Naive thymus-derived CD4-positive, alpha-beta T cell (primary cell): Measurements from ENCODE around the gene OTOP2. TPM values are rescaled to one million over a fixed set of nuclear protein-coding genes. Genes with fewer than 3 reads are reported as not detected.
A peak's percentile ranks its signal among the peaks of the same experiment; 100 is the strongest.
"Not testable (repeated sequence)": the region's sequence is repeated elsewhere in the genome, so short reads cannot be mapped to it uniquely, and the experiment has no call there.

Source experiments
- ATAC-seq: fragments of 150-1000 bp; cut with Tn5 transposase; 2 replicates; pipeline ENCODE4 v1.10.0; 2021; ENCODE audit warnings: mild to moderate bottlenecking, moderate library complexity
- CTCF ChIA-PET: fragments of 350-600 bp; sonication (Branson Sonifier 250); formaldehyde crosslinking; loops from one replicate; lab custom pipeline; 2021; ENCODE audit warnings: antibody characterized with exemption; lab: Charles Lee
- POLR2A ChIA-PET: fragments of 350-600 bp; sonication (Branson Sonifier 250); formaldehyde crosslinking; loops from one replicate; lab custom pipeline; 2021; ENCODE audit warnings: antibody characterized with exemption, inconsistent platforms; lab: Charles Lee
- DNase-seq, 9 donors: peaks; one replicate each; pipeline versions ENCODE4 v3.0.0 to v3.0.0-alpha.2; 2020 to 2022; ENCODE audit warnings: mixed read lengths in 1 of 9
- H3K27ac ChIP-seq: one replicate; pipeline ENCODE4 v1.7.0; 2013; ENCODE audit warnings: mild to moderate bottlenecking, low read depth, low read length, moderate library complexity
- H3K27me3 ChIP-seq, 2 donors: one replicate each; pipeline ENCODE4 v1.7.0; 2013; ENCODE audit warnings: low read length in 2 of 2, mild to moderate bottlenecking in 2 of 2, moderate library complexity in 2 of 2; ENCODE audit not compliant: control insufficient read depth in 2 of 2, insufficient read depth in 2 of 2
- H3K36me3 ChIP-seq, 3 experiments: 1 replicate in 2 of 3; 2 replicates in 1 of 3; pipeline ENCODE4 v1.7.0; 2013; ENCODE audit warnings: low read length in 3 of 3, mild to moderate bottlenecking in 3 of 3, moderate library complexity in 1 of 3; ENCODE audit not compliant: insufficient read depth in 3 of 3, control insufficient read depth in 2 of 3
- H3K4me1 ChIP-seq, 2 donors: one replicate each; pipeline ENCODE4 v1.7.0; 2013; ENCODE audit warnings: low read length in 2 of 2, mild to moderate bottlenecking in 2 of 2, moderate library complexity in 1 of 2; ENCODE audit not compliant: control insufficient read depth in 2 of 2, insufficient read depth in 2 of 2
- H3K4me3 ChIP-seq: 2 replicates; pipeline ENCODE4 v1.7.0; 2013; ENCODE audit warnings: mild to moderate bottlenecking, low read length
- H3K9me3 ChIP-seq, 3 experiments: 1 replicate in 2 of 3; 2 replicates in 1 of 3; pipeline ENCODE4 v1.7.0; 2013; ENCODE audit warnings: low read length in 3 of 3; ENCODE audit not compliant: control insufficient read depth in 2 of 3
- H3K27ac Mint-ChIP-seq, 9 donors: one replicate each; pipeline ENCODE4 v1.8.0; 2020 to 2022; ENCODE audit warnings: mixed read lengths in 9 of 9, mild to moderate bottlenecking in 8 of 9, moderate library complexity in 5 of 9, inconsistent platforms in 2 of 9
- H3K27me3 Mint-ChIP-seq, 5 donors: one replicate each; pipeline ENCODE4 v1.8.0; 2021 to 2022; ENCODE audit warnings: mixed read lengths in 5 of 5, mild to moderate bottlenecking in 1 of 5
- H3K36me3 Mint-ChIP-seq, 5 donors: one replicate each; pipeline ENCODE4 v1.8.0; 2020 to 2022; ENCODE audit warnings: mixed read lengths in 5 of 5, mild to moderate bottlenecking in 3 of 5, inconsistent platforms in 1 of 5
- H3K4me1 Mint-ChIP-seq, 7 donors: one replicate each; pipeline ENCODE4 v1.8.0; 2020 to 2022; ENCODE audit warnings: mixed read lengths in 7 of 7, mild to moderate bottlenecking in 3 of 7, inconsistent platforms in 1 of 7
- H3K4me3 Mint-ChIP-seq, 10 donors: one replicate each; pipeline ENCODE4 v1.8.0; 2020 to 2022; ENCODE audit warnings: mild to moderate bottlenecking in 10 of 10, mixed read lengths in 10 of 10, moderate library complexity in 6 of 10, inconsistent platforms in 2 of 10
- H3K9me3 Mint-ChIP-seq, 11 donors: one replicate each; pipeline ENCODE4 v1.8.0; 2020 to 2022; ENCODE audit warnings: mixed read lengths in 11 of 11, mild to moderate bottlenecking in 4 of 11, inconsistent platforms in 1 of 11, moderate library complexity in 1 of 11
- intact Hi-C, 2 donors: fragments of 100-400 bp; cut with micrococcal nuclease; formaldehyde crosslinking; loops; one replicate each; pipeline ENCODE4 v1.15.1; 2023
- polyA plus RNA-seq, 2 donors: library from polyadenylated mRNA; unstranded; fragments of 300-500 nt; fragmentation: Illumina TruSeq; gene quantifications; one replicate each; pipeline ENCODE4 v1.2.3, GENCODE V29; 2021
- total RNA-seq, 6 experiments: library from RNA in 5 of 6; stranded (reverse) in 5 of 6; gene quantifications; 1 replicate in 5 of 6; 2 replicates in 1 of 6; pipeline ENCODE4 v1.2.3 and lab custom pipeline; 2021 to 2026

The OTOP2 gene
- total and polyA plus RNA-seq, 7 experiments from 2014 or later = not detected

- Histone ChIP-seq H3K4me3 (no peak overlapping the region), H3K4me1 (peaks cover 14 to 16% of the 10 kb centered on the region in 2 donors), H3K9me3 (no peaks in the 10 kb centered on the region), H3K27me3 (no peaks in the 10 kb centered on the region), H3K36me3 (no peaks in the 10 kb centered on the region), H3K27ac (no peak overlapping the region)
- no peaks in the 10 kb centered on the region for H3K36me3 Mint-ChIP-seq
- no peaks in the 10 kb centered on the region for H3K9me3 Mint-ChIP-seq
- peak overlapping the region in 5 of 10 donors; percentile 12 to 51 (median 25) for H3K4me3 Mint-ChIP-seq
- POLR2A ChIA-PET = interaction anchor here (0.9 to 2.1 kb wide), 4 partner anchors 20 to 55 kb away, joined by 3 to 5 read pairs (median 3); partner anchors contain the start of gene MRPL58
- peaks cover 0 to 20% (median 15%) of the 10 kb centered on the region in 7 donors for H3K4me1 Mint-ChIP-seq
- peak overlapping the region in 2 of 9 donors; percentile 21 to 69 for H3K27ac Mint-ChIP-seq
- intact Hi-C loops = loop anchor here in 1 of 2 donors (10.0 kb wide), 1 partner anchor 285 kb away; the partner anchor contains the start of genes GGA3 and MRPS7
- ATAC-seq (no peak), DNase-seq (no peak)
- H3K27me3 Mint-ChIP-seq = peaks cover 0 to 53% (median 0%) of the 10 kb centered on the region in 5 donors
- CTCF ChIA-PET = no interaction called here
Measured at GRCh38 chr17:74979408-74980146, 55.5 kb downstream of the OTOP2 start.

- ATAC-seq (peak; percentile 23), DNase-seq (no peak)
- Mint-ChIP-seq H3K4me1 (peaks cover 0 to 20% (median 16%) of the 10 kb centered on the region in 7 donors), H3K4me3 (peak overlapping the region; percentile 85 to 95 (median 92)), H3K9me3 (no peaks in the 10 kb centered on the region), H3K36me3 (no peaks in the 10 kb centered on the region), H3K27me3 (peaks cover 0 to 53% (median 0%) of the 10 kb centered on the region in 5 donors), H3K27ac (peak overlapping the region; percentile 64 to 96 (median 87))
- ChIA-PET POLR2A (interaction anchor here (2.1 kb wide), 1 partner anchor 30 kb away, joined by 5 read pairs; the partner anchor contains the start of gene MRPL58), CTCF (no interaction called here)
- no peaks in the 10 kb centered on the region for H3K9me3 ChIP-seq
- H3K4me1 ChIP-seq = peaks cover 14 to 16% of the 10 kb centered on the region in 2 donors
- peak overlapping the region; percentile 65 for H3K27ac ChIP-seq
- H3K4me3 ChIP-seq = peak overlapping the region; percentile 77
- intact Hi-C loops = loop anchor here in 1 of 2 donors (10.0 kb wide), 1 partner anchor 283 kb away; the partner anchor contains the start of genes GGA3 and MRPS7
- no peaks in the 10 kb centered on the region for H3K27me3 ChIP-seq
- H3K36me3 ChIP-seq = no peaks in the 10 kb centered on the region
Measured at GRCh38 chr17:74981318-74981978, 57.4 kb downstream of the OTOP2 start.

GRCh38 chr17:74981979-74982662 is 58.0 kb downstream of the OTOP2 start:
- ATAC-seq = peak; percentile 97
- Mint-ChIP-seq H3K36me3 (no peaks in the 10 kb centered on the region), H3K4me3 (peak overlapping the region; percentile 85 to 95 (median 92)), H3K9me3 (no peaks in the 10 kb centered on the region), H3K4me1 (peaks cover 3 to 27% (median 23%) of the 10 kb centered on the region in 7 donors), H3K27ac (peak overlapping the region; percentile 64 to 96 (median 87)), H3K27me3 (peaks cover 0 to 57% (median 0%) of the 10 kb centered on the region in 5 donors)
- POLR2A ChIA-PET = interaction anchor here (0.6 to 1.5 kb wide), 7 partner anchors 10 to 86 kb away, joined by 3 to 9 read pairs (median 3); partner anchors contain the start of genes HID1 and MRPL58
- Histone ChIP-seq H3K27ac (peak overlapping the region; percentile 65), H3K4me3 (peak overlapping the region; percentile 77), H3K36me3 (no peaks in the 10 kb centered on the region), H3K9me3 (no peaks in the 10 kb centered on the region), H3K4me1 (peaks cover 18 to 20% of the 10 kb centered on the region in 2 donors), H3K27me3 (no peaks in the 10 kb centered on the region)
- intact Hi-C loops = loop anchor here in 1 of 2 donors (1.0 to 10.0 kb wide), 7 partner anchors 10 to 283 kb away; partner anchors contain the start of genes GGA3, HID1, KCTD2 and MRPL58
- peak; percentile 67 to 85 (median 83) for DNase-seq
- CTCF ChIA-PET = interaction anchor here (1.2 kb wide), 1 partner anchor 31 kb away, joined by 3 read pairs; no protein-coding TSS in a partner anchor

- H3K27ac Mint-ChIP-seq = peak overlapping the region in 8 of 9 donors; percentile 28 to 96 (median 88)
- CTCF ChIA-PET = interaction anchor here (1.2 to 3.6 kb wide), 2 partner anchors 21 to 30 kb away, joined by 3 to 15 read pairs; no protein-coding TSS in a partner anchor
- intact Hi-C loops = loop anchor here in 1 of 2 donors (1.0 to 10.0 kb wide), 7 partner anchors 10 to 282 kb away; partner anchors contain the start of genes GGA3, HID1, KCTD2 and MRPL58
- ATAC-seq, H3K36me3 Mint-ChIP-seq, DNase-seq, H3K9me3 Mint-ChIP-seq, H3K27me3 ChIP-seq, H3K9me3 ChIP-seq, H3K36me3 ChIP-seq: not testable (repeated sequence)
- peak overlapping the region; percentile 77 to 95 (median 91) for H3K4me3 Mint-ChIP-seq
- Histone ChIP-seq H3K4me1 (peaks cover 20 to 22% of the 10 kb centered on the region in 2 donors), H3K27ac (peak overlapping the region; percentile 65), H3K4me3 (peak overlapping the region; percentile 77)
- POLR2A ChIA-PET = interaction anchor here (0.6 to 1.5 kb wide), 9 partner anchors 11 to 845 kb away, joined by 3 to 9 read pairs (median 3); partner anchors contain the start of genes HID1 and MRPL58
- peaks cover 5 to 30% (median 26%) of the 10 kb centered on the region in 7 donors for H3K4me1 Mint-ChIP-seq
- H3K27me3 Mint-ChIP-seq = peaks cover 0 to 59% (median 0%) of the 10 kb centered on the region in 5 donors
Measured at GRCh38 chr17:74982663-74983313, 58.7 kb downstream of the OTOP2 start.
